DMS 273 (cell line): ENCODE data around the gene KRT33A.

Source experiments
- DNase-seq: peaks from one replicate; lab custom pipeline; 2025; ENCODE audit not compliant: unreplicated experiment; lab: John Stamatoyannopoulos, UW

KRT33A gene

GRCh38 chr17:41331606-41332005 is 19.0 kb downstream of the KRT33A start:
- no peak for DNase-seq

DNA sequence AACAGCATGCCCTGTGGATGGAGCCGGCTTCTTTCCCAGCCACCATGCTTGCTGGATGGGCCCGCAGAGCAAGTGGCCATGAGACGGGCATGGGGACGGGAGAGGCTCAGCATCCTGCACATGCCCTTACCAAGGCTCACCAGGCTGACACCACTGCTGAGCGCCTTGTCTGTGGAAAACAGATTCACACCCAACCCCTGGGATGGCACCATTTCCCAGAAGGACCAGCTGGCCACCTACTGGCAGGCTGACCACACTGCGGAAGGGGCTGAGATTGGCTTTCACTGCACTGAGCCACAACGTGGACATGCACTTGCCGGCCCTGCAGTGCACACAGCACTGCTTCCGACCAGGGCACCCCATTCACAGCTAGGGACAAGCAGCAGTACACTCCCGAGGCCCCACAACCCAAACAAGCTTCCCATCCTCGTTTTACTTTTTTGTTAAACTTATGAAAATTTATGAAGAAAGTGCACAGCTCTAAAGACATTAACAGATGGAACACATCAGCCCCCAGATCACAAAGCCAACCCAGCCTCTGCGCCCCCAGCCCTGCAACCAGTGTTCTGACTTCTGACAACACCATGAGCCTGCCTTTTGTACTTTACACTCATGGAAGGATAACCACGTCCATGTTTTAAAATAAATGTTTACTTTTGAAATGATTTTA is 21.2 kb downstream of the KRT33A start:
- DNase-seq, result peak; percentile 54

DNA sequence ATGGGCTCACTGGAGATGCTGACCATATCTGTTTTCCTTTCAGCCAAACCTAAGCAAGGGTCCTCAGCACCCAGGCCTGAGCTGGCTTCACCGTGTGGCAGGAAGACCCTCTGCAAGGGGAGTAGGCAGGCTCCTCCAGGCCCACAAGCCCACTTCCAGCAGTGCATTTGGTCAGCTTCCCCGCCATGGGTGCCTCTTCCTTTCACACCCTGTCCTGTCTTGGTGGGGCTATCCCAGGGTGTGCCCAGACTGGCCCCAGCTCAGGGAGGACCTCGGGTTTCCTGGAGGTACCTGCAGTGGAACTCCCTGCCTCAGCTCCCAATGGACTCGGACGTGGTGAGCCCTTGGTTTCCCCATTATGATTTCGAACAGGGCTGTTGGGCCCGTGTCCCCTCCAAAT is 22.4 kb downstream of the KRT33A start:
- no peak for DNase-seq

DNA sequence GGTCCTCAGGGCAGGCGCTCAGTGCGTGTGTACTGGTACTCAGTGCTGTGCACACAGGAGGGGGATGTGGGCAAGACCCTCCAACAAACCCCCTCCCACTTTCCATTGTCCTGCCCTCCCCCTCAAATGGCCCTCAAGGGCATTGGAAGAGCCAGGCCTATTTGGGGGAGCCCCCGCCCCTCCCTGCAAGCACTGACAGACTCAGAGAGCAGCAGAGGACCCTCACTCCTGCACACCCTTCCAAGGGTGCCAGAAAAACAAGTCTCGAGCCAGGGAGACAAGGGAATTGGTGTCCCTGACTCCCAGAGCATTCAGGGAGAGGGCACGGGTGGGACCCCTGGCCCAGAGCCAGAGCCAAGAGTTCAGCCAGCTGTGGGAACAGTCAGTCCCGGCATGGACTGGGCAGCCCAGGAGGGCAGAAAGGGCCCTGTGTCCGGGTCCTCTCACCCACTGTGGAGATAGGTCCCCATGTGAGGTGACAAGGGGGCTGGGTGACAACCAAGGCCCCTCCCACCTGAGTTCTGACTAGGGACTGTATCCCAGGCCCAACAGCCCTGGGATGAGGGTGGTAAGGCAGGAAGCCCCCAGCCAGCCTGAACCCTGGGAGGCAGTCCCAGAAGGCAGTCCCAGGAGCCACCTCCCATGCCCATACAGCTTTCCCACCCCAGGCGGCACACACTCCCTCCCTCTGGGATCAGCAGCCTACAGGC is 23.1 kb downstream of the KRT33A start:
- no peak for DNase-seq

DNA sequence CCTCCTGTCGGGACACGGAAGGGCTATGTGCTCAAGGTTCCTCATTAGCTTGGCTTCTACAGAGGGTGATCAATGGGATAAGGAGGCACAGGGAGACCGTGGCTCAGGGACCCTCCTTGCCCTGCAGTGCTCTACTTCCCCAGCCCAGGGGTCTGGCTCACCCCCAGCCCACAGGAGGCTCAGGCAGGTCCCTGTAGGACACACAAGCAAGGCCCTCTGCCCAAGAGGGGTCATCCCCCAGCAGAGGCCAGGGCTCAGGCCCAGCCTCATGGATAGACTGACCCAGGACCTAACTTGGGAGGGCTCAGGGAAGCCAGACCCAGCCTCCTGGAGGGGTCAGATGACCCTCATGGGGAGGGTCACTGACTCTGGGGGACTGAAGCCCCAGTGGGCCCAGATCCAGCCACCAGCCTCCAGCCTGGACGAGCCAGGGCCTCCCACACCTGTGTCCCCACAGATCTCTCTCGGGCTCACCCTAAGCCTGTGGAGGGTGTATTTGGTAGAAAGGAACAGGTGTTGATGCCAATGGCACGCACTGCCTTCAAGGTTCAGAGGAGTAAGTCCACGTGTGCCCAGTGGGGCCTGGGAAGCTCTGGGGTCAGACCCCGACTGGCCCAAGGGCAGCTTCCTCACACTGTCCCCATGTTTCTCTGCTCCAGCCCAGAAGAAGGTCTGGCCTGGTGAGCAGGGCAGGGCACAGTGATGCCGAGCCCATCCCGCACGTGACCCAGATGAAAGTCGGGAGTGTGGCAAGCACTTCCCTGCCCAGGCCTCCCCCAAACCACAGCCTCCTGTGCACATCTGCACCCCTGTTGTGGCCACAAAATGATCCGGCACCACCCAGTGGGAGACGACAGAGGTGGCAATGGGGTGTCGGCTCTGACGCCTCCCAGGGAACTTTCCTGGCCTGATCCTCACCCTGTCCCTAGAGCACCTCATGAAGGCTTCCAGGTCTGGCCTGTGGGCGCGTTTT is 24.2 kb downstream of the KRT33A start:
- no peak for DNase-seq

DNA sequence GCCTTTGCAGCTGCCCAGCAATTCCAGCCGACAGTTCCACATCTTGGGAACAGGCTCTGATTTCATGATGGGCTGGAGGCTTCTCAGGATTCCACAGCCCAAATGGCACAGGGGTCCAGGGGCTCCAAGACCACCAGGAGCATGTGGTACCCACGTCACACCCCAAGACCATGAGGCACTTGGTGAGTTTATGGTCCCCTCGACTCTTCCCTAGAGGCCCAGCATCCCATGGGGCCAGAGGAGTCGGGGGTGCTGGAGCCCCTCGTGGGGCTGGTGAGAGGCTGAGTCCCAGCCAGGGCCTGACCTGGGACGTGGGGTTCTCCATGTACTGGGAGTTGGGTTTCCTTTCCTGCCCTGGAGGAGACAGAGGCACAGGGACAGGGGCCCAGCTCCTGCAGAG is 25.0 kb downstream of the KRT33A start:
- no peak for DNase-seq

GRCh38 chr17:41325126-41325525 is 25.5 kb downstream of the KRT33A start:
- DNase-seq, result no peak

DNA sequence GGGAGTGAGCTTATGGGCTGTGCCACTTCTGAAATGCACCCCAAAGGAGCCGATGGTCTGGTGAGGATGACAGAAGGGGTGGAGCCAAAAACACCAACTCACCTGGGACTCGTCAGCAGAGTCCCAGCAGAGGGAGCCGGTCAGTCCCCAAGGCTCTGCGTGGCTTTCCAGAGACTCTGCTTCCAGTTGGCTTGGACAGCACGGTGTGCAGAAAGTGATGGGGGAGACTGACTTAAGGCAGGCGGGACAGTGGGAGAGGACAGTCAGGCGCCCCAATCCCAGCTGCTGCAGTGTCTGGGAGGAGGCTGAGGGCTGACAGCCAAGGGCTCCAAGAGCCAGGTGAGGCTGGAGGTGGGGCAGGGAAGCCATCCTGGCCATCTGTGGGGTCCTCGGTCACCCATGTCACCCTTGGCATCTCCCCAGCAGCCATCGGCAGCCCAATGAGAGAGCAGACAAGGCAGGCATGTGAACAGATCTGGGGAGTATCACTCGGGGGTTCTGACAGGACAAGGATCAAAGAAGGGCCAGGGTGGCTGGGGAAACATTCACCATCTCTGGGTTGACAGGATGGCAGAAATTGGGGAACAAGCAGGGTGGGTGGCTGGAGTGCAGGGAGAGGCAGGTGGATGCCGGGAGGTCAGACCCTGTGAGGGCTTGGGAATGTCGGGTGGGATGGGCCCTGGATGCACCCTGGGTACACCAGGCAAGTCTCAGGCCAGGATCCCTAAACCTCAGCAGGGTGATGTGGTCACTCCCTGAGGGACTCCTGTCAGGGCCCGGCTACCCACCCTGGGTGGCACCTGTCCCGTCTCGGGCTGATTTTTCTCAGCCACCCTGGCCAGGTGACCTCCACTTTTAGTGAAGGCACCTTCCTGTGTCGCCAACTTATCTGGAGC is 26.2 kb downstream of the KRT33A start:
- DNase-seq, result peak; percentile 9

- DNase-seq, result no peak
Measured at GRCh38 chr17:41322903-41323895, 27.4 kb downstream of the KRT33A start.

GRCh38 chr17:41322094-41322902 is 28.3 kb downstream of the KRT33A start:
- peak; percentile 53 for DNase-seq

GRCh38 chr17:41318231-41318630 is 32.4 kb downstream of the KRT33A start:
- DNase-seq, result no peak

GRCh38 chr17:41315814-41316445 is 34.7 kb downstream of the KRT33A start:
- DNase-seq, result peak; percentile 19

DNA sequence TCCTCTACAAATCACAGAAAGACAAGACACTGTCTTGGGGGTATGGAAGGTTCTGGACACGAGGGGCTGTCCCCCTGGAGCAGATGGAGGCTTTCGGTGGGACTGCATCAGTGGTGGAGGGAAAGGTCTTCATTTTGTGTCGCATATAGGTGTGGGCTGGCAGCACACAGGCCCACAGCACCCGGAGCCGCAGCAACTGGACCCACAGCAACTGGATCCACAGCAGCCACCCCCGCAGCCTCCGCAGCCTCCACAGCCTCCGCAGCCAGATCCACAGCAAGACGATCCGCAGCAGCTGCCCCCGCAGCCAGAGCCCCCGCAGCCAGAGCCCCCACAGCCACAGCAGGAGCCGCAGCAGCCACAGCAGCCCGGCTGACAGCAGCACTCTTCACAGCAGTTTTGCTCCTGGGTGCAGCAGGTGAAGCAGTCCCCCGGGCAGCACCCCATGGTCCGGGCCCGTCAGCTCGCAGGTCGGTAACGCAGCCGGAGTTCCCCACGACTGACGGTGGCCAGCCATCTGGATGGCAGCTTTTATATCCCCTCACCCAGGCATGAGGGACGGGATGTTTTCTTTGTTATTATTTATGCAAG is 35.3 kb downstream of the KRT33A start, which contains the start of gene KRTAP17-1:
TSS of gene KRTAP17-1 (minus strand) at position 507 of the 591 bp plus-strand sequence. CDS start at position 447, 60 bp downstream.
- no peak for DNase-seq

DNA sequence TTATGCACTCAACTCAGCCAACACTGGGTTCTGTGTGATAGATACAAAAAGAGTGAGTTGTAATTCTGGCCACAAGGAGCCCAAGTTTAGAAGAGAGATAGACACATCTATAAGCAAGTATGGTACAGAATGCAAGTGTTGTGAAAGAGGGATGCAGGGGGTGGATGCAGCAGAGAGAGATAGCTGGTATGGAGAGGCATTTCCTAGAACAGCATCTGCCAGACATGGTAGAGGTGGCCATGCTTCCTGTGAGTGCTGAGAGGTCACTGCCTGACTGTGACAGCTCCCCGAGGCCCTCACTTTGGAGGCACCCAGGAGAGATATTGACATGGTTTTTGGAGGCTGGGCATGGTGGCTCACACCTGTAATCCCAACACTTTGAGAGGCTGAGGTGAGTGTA is 39.5 kb downstream of the KRT33A start:
- DNase-seq, result no peak

GRCh38 chr17:41308918-41309359 is 41.7 kb downstream of the KRT33A start, which contains the start of gene KRTAP16-1:
KRTAP16-1 (minus strand) TSS chr17:41309309; CDS start chr17:41309253, 56 bp downstream.
- no peak for DNase-seq

DNA sequence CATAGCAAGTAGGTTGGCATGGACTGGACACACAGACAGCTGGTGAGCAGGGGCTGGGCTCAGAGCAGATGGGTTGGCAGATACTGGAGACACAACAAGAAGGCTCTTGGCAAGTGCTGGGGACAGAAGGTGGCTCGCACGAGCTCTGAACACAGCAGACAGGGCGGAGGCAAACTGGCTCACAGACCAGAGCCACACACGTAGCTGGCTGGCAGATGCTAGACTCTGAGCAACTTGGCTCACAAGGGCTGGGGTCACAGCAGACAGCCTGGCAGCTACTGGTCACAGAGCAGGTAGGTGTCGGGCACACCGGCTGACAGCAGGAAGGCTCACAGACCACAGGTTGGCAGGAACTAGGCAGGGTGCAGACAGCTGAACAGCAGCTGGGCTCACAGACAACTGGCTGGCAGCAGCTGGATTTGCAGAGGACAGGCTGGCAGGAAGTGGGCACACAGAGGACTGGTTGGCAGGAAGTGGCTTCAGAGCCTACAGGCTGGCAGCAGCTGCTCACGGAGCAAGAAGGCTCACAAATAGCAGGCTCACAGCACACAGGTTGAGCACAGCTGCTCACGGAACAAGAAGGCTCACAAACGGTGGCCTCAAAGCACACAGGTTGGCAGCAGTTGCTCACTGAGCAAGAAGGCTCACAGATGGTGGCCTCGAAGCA is 42.2 kb downstream of the KRT33A start:
- DNase-seq, result peak; percentile 96

DNA sequence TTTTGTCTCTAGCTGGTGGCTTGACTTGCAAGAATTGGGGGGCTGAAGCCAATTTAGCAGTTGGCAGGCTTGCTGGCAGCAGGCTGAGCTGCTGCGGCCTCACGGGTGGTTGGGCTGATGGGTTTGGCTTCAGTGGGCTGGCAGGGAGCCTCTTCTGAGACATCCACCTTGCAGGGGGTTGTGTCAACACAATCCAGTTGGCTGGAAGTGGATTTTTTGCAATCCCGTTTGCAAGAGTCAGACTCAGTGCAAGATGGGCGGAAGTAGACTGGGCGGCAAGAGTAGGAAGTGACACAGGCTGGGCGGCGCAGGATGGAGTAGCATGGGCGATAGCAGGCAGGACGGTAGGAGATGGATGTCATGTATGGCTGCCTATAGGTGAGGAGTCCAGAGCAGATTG is 43.0 kb downstream of the KRT33A start:
- DNase-seq, result peak; percentile 91
